Measurements from ENCODE around the gene TESK2.

The TESK2 gene

GRCh38 chr1:45503462-45504360, 12.7 kb upstream of the TESK2 start:
- TF ChIP-seq EZH2phosphoT487 (IDR thresholded peaks at IDR 0.05; ENCODE audit: borderline replicate concordance) (no peak), CTCF (conservative IDR thresholded peaks at IDR 0.05; ENCODE audit: low read length) (no peak)
- no peak overlapping the region for H2AFZ ChIP-seq (ENCODE audit: low read length)
- H3K79me2 ChIP-seq (ENCODE audit: insufficient read depth, low read length) = peaks cover 8% of the 10 kb centered on the region; the same call in 1 of the 2 replicates
- no peaks in the 10 kb centered on the region for H3K27me3 ChIP-seq (ENCODE audit: insufficient read depth, low read length, poor library complexity, severe bottlenecking)
- H3K4me2 ChIP-seq (ENCODE audit: low read depth, low read length, poor library complexity, severe bottlenecking) = no peak overlapping the region
- H3K9me3 ChIP-seq (ENCODE audit: insufficient read depth, low read depth, low read length) = no peaks in the 10 kb centered on the region
- H3F3A ChIP-seq (ENCODE audit: low read depth) = no peaks in the 10 kb centered on the region
- H3K4me1 ChIP-seq (ENCODE audit: insufficient read depth, low read length, poor library complexity, severe bottlenecking) = peaks cover 21% of the 10 kb centered on the region
- no peak overlapping the region for H3K9ac ChIP-seq (ENCODE audit: low read depth, low read length, poor library complexity, severe bottlenecking)
- H3K36me3 ChIP-seq (ENCODE audit: insufficient read depth, low read length) = peaks cover 1% of the 10 kb centered on the region; the same call in 1 of the 2 replicates
- H4K20me1 ChIP-seq (ENCODE audit: insufficient read depth, low read length, poor library complexity, severe bottlenecking) = no peaks in the 10 kb centered on the region
- H3K9me2 ChIP-seq (replicated peaks; ENCODE audit: low read depth, low read length) = no peaks in the 10 kb centered on the region
- no peak overlapping the region for H3K4me3 ChIP-seq (ENCODE audit: low read length, poor library complexity, severe bottlenecking)

- Histone ChIP-seq H2AFZ (ENCODE audit: low read length) (no peak overlapping the region), H3K4me3 (ENCODE audit: low read length, poor library complexity, severe bottlenecking) (peak overlapping the region; percentile 82), H4K20me1 (ENCODE audit: insufficient read depth, low read length, poor library complexity, severe bottlenecking) (no peaks in the 10 kb centered on the region), H3K9me3 (ENCODE audit: insufficient read depth, low read depth, low read length) (no peaks in the 10 kb centered on the region), H3K4me2 (ENCODE audit: low read depth, low read length, poor library complexity, severe bottlenecking) (peak overlapping the region; percentile 86), H3K79me2 (ENCODE audit: insufficient read depth, low read length) (peaks cover 8% of the 10 kb centered on the region; the same call in 1 of the 2 replicates), H3K9ac (ENCODE audit: low read depth, low read length, poor library complexity, severe bottlenecking) (peak overlapping the region; percentile 72), H3K9me2 (replicated peaks; ENCODE audit: low read depth, low read length) (no peaks in the 10 kb centered on the region), H3K27me3 (ENCODE audit: insufficient read depth, low read length, poor library complexity, severe bottlenecking) (no peaks in the 10 kb centered on the region), H3K36me3 (ENCODE audit: insufficient read depth, low read length) (no peaks in the 10 kb centered on the region), H3F3A (ENCODE audit: low read depth) (no peaks in the 10 kb centered on the region), H3K4me1 (ENCODE audit: insufficient read depth, low read length, poor library complexity, severe bottlenecking) (peaks cover 26% of the 10 kb centered on the region)
- TF ChIP-seq CTCF (conservative IDR thresholded peaks at IDR 0.05; ENCODE audit: low read length) = no peak
- no peak for TF ChIP-seq EZH2phosphoT487 (IDR thresholded peaks at IDR 0.05; ENCODE audit: borderline replicate concordance)
These were observed 10.5 kb upstream of the TESK2 start for GRCh38 chr1:45501505-45501859.

GRCh38 chr1:45499415-45499769, 8.4 kb upstream of the TESK2 start:
- Histone ChIP-seq H3K4me2 (ENCODE audit: low read depth, low read length, poor library complexity, severe bottlenecking) (peak overlapping the region; percentile 100), H3K27me3 (ENCODE audit: insufficient read depth, low read length, poor library complexity, severe bottlenecking) (no peaks in the 10 kb centered on the region), H4K20me1 (ENCODE audit: insufficient read depth, low read length, poor library complexity, severe bottlenecking) (no peaks in the 10 kb centered on the region), H2AFZ (ENCODE audit: low read length) (peak overlapping the region; percentile 98), H3K4me1 (ENCODE audit: insufficient read depth, low read length, poor library complexity, severe bottlenecking) (peaks cover 26% of the 10 kb centered on the region), H3K36me3 (ENCODE audit: insufficient read depth, low read length) (no peaks in the 10 kb centered on the region), H3K9ac (ENCODE audit: low read depth, low read length, poor library complexity, severe bottlenecking) (peak overlapping the region; percentile 89), H3K9me3 (ENCODE audit: insufficient read depth, low read depth, low read length) (no peaks in the 10 kb centered on the region), H3K4me3 (ENCODE audit: low read length, poor library complexity, severe bottlenecking) (peak overlapping the region; percentile 98), H3F3A (ENCODE audit: low read depth) (no peaks in the 10 kb centered on the region), H3K9me2 (replicated peaks; ENCODE audit: low read depth, low read length) (no peaks in the 10 kb centered on the region), H3K79me2 (ENCODE audit: insufficient read depth, low read length) (peaks cover 8% of the 10 kb centered on the region; the same call in 1 of the 2 replicates)
- TF ChIP-seq CTCF (conservative IDR thresholded peaks at IDR 0.05; ENCODE audit: low read length) (no peak; the same call in 1 of the 2 replicates), EZH2phosphoT487 (IDR thresholded peaks at IDR 0.05; ENCODE audit: borderline replicate concordance) (no peak)
